ENCODE results near the gene S1PR4.

GRCh38 chr19:3133793-3134116 lies 44.8 kb upstream of the S1PR4 start:
- TF ChIP-seq CTCF (IDR thresholded peaks at IDR 0.05; ENCODE audit: low read depth, low read length, poor library complexity, severe bottlenecking) (no peak), EZH2phosphoT487 (IDR thresholded peaks at IDR 0.05; ENCODE audit: borderline replicate concordance, low read length) (no peak)

All from DOHH2 (cell line).